ENCODE data around the gene APOC3.

Gene APOC3

GRCh38 chr11:116823031-116823843 lies 6.5 kb upstream of the APOC3 start, which contains the start of gene APOA4:
TSS of gene APOA4 (minus strand) at chr11:116823304. CDS start at chr11:116823191, 113 bp downstream.
- no peak for DNase-seq (ENCODE audit: extremely low read depth, low read depth)
- TF ChIP-seq CTCF (IDR thresholded peaks at IDR 0.05; ENCODE audit: low read depth, low read length, missing control alignments), result no peak
- no peak within 1 kb of the TSS for H3K4me3 ChIP-seq (replicated peaks; ENCODE audit: low read depth, low read length)

- no peak for DNase-seq (ENCODE audit: extremely low read depth, low read depth)
- no peak for TF ChIP-seq CTCF (IDR thresholded peaks at IDR 0.05; ENCODE audit: low read depth, low read length, missing control alignments)
Observed at GRCh38 chr11:116825434-116825833, 4.3 kb upstream of the APOC3 start.

GRCh38 chr11:116825854-116826750 lies 3.6 kb upstream of the APOC3 start:
- no peak for DNase-seq (ENCODE audit: extremely low read depth, low read depth)
- no peak overlapping the region for H3K4me3 ChIP-seq (replicated peaks; ENCODE audit: low read depth, low read length)
- no peak for TF ChIP-seq CTCF (IDR thresholded peaks at IDR 0.05; ENCODE audit: low read depth, low read length, missing control alignments)

More at GRCh38 chr11:116825434-116825833, 4.3 kb upstream of the APOC3 start:
- H3K4me3 ChIP-seq (replicated peaks; ENCODE audit: low read depth, low read length), result no peak overlapping the region

- TF ChIP-seq CTCF (IDR thresholded peaks at IDR 0.05; ENCODE audit: low read depth, low read length, missing control alignments), result no peak
- DNase-seq (ENCODE audit: extremely low read depth, low read depth), result no peak
- H3K4me3 ChIP-seq (replicated peaks; ENCODE audit: low read depth, low read length), result no peak overlapping the region
Observed at GRCh38 chr11:116826751-116827431, 2.8 kb upstream of the APOC3 start.

GRCh38 chr11:116827461-116827860 lies 2.2 kb upstream of the APOC3 start:
- TF ChIP-seq CTCF (IDR thresholded peaks at IDR 0.05; ENCODE audit: low read depth, low read length, missing control alignments), result no peak
- no peak overlapping the region for H3K4me3 ChIP-seq (replicated peaks; ENCODE audit: low read depth, low read length)
- DNase-seq (ENCODE audit: extremely low read depth, low read depth), result no peak
